GM10847 (cell line): ENCODE data around the gene MBNL2.
A peak's percentile ranks its signal among the peaks of the same experiment; 100 is the strongest.

ENCODE experiments used
- POLR2A ChIP-seq: IDR thresholded peaks from 2 replicates; pipeline ENCODE4 v1.6.1; 2011; ENCODE audit not compliant: insufficient read length; ENCODE audit errors: extremely low read depth

Gene MBNL2

GRCh38 chr13:97413694-97414093 lies 191.6 kb downstream of the MBNL2 start:
- TF ChIP-seq POLR2A = no peak

GRCh38 chr13:97414392-97414791 lies 192.3 kb downstream of the MBNL2 start:
- no peak for TF ChIP-seq POLR2A

DNA sequence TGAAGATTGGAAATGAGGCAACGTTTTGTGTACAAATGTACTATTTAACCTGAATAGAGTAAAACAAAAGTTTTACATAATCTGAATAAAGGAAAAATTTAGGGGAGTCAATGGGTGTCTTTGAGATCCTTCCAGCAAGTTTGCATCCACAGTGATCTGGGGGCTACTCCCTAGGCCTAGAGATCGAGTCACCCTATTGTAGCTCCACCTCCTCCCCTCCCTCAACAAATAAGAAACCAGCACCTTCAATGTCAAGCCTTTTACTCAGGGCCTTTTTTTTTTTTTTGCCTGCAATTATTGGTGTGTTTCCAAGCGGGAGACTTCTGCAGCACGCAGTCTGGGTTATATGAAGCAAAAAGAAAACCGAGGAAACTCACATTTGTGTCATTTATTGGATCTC lies 195.6 kb downstream of the MBNL2 start:
- no peak for TF ChIP-seq POLR2A

GRCh38 chr13:97422118-97423054 lies 200.3 kb downstream of the MBNL2 start:
- no peak for TF ChIP-seq POLR2A

DNA sequence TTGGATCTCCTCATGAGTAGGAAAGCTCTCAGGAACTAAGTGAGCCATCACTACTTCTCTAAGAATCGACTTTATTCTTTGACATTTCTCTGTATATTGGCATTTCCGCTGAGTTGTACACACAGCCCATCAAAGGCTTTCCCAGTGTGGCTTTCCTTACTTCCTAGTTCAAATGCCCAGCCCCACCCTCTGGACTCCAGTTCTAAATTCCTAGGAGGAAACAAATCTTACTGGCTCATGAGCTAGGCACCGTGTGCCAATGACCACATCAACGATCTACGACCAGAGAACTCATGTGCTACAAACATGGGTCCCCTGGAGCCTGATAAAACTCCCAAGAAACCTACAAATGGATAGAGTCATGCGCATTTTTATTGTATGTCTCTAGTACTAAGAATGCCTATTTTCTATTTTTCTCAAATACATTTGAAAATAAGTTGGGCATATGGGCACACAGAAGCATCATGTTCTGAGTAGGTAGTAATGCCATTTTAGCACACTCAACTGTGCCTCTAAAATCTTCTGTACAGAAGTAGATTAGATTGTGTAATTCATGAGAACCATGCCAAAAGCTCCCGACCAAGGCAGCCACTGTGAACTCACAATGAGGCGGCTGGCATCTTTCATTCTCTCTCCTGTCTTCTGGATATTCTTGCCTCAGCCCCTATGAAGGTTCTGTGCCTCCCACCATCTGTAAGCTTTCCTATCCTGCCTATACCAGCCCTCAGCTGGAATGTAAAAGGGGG lies 201.3 kb downstream of the MBNL2 start:
- no peak for TF ChIP-seq POLR2A

- no peak for TF ChIP-seq POLR2A
Measured at GRCh38 chr13:97425590-97425989, 203.5 kb downstream of the MBNL2 start.

DNA sequence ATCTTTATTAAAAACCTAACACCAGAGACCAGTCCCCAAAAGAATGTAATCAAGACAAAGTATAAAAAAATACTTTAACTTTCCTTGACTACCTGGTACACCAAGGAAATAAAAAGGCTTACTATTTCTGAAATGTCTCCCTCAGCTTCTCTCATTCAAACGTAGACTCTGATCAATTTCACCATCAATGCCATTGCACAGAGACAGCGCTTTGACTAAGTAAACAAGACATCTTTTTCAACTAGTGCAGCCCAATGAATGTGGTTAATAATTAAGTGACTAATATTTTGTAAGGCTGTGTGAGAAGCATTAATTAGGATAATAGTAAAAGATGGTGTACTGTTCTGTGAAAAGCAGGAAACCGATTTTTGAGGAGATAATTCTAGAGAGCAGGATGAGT lies 204.6 kb downstream of the MBNL2 start:
- no peak for TF ChIP-seq POLR2A

DNA sequence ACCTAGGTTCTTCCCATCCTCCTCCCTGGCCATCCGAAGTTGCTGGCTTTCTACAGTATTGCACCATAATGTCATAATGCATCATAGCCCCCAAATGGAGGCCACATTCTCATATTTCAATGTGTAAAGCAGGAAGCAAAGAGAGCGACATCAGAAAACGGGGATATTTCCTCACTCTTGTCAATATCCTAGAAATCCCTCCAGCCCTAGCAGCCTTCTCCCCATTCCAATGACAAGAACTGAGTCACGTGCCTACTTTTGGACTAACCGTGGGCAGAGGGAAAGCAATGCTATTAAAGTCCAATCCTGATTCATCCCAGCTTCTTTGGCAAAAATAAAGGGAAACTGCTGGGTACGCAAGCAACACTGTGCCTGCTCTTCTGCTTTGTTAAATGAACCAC lies 207.5 kb downstream of the MBNL2 start:
- no peak for TF ChIP-seq POLR2A

DNA sequence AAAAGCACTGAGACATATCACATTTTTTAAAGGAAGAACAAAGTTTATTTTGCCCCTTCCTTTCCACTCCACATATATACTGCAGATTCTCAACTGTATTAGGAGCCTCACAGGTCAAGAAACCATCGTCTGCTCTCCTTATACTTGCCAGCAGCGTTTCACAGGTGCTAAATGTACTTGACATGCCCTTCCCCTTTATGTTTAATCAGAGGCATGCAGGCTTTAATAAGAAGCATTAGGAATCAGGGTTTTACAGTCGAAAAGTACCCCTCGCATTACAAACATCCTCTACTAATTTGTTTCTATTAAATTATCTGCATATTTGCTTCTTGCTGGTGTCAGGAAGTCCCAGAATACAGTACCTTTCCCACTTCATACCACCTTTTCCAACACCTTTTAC lies 208.2 kb downstream of the MBNL2 start:
- TF ChIP-seq POLR2A = no peak

DNA sequence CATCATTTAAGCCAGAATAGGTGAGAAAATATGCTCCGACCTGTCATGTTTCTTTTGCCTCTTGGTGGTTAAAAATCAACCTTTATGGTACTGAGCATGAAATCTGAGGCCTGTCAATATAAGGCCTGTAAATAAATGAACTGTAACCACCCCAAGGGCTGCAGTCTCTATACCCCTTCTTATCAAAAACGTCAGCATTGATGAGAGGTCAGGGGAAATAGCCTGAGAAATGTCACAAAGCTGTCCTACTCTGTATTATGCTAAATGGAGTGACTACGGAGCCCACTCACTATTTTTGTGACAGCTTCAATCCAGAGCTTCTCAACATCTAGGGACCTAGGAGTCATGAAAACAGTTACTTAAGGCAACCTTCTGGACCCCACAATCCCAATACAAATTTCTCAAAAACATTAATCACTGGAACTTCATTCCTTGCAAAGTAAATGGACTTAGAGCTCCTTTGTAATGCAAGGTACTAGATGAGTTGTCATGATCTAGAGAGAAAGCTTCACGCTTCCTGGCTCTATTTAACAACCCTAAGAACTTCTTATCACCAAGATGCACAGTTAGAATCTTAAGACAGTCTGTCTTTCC lies 209.1 kb downstream of the MBNL2 start:
- TF ChIP-seq POLR2A = no peak

- no peak for TF ChIP-seq POLR2A
Measured at GRCh38 chr13:97432232-97432916, 210.2 kb downstream of the MBNL2 start.

DNA sequence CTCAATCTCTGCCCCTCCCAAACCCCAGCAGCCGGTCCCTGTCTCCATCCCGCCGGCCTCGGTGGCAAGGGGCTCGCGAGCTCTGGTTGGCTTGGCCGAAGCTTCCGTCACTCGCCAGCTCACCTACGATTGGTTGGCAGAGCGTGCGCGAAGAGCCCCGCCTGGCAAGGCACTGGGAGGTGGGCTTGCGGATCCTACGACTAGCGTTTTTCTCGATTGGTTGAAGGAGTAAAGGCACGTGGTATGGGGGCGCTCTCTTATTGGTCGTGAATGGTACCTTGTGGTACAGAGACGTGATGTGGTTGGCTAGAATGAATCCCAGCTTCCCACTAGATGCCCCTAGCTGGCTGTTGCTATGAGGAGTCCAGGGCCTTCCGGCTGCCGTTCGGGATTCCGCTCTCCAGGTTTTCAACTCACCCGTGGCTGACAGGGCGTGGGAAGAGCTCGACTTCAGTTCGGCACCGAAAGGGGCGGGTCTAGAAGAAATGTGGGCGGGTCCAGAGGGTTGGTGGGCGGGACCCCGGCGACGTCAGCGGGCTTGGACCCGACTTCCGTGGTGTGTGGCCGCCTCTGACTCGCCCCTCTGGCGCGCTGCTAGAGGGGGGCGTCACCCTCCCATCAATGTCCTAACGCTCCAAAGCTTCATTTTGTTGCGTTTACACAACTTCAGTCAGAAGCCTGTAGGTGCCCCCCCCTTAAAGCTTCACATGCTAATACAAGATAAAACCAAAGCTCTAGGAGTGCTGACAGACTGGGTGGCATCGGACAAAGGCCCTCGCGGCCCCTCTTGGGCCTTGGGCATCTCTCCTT lies 211.0 kb downstream of the MBNL2 start:
- TF ChIP-seq POLR2A = peak; percentile 69

DNA sequence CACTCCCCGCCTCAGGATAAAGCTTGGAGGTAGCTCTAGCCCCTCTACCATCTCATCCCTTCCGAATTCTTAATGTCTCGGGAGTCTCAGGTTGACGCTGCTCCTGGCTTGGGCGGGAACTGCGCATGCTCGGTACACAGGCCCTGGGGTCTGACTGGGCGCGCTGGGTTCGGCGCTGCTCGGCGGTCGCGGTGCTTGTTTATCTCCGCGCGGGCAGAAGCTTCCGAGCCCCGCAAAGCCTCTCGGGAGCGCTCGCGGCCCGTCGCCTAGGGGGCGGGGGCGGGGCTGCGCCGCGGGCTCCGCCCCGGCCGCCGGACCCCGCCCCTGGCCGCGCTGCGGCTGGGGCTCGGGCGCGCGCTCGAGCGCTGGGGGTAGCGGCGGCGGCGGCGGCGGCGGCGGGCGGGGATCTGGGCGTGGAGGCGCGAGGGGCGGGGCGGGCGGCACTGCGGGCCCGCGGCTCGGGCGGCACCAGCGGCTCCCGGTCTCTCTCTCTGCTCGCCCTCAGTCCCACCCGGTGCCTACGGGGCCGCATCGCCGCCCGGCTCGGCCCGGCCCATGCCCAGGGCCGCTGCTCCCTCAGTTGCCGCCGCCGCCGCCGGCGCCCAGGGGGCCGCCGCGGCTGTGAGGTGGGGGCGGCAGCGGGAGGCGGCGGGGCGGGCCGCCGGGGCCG lies 211.7 kb downstream of the MBNL2 start, which contains the start of gene RAP2A:
Gene RAP2A, plus strand, starts transcription at position 443 of the 670 bp plus-strand sequence. CDS start 302 bp downstream, outside the sequence.
- TF ChIP-seq POLR2A = no peak

DNA sequence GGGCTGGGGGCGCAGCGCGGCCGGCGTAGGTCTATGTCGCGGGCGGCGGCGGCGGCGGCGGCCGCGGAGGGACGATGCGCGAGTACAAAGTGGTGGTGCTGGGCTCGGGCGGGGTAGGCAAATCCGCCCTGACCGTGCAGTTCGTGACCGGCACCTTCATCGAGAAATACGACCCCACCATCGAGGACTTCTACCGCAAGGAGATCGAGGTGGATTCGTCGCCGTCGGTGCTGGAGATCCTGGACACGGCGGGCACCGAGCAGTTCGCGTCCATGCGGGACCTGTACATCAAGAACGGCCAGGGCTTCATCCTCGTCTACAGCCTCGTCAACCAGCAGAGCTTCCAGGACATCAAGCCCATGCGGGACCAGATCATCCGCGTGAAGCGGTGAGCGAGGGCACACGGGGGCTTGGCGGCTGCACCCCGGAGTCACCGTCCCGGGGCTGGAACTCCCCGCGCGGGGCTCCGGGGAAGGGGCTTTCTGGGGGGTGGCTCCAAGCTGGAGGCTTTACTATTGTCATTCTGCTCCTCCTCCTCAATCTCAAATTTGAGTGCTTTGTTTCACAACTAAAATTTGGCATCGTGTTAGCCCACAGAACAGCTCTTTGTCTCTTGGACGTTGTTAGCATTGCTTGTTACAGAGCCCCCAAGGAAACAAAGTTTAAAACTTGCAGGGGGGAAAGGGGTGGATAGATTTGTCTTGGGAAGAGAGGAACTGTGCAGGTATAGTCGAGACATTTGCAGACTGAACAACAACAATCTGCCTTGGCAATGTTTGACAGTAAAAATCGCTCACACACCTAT lies 212.5 kb downstream of the MBNL2 start:
- TF ChIP-seq POLR2A = no peak
